SH-SY5Y (cell line): Measurements from ENCODE around the gene XYLT2.

Experiments used
- GATA2 ChIP-seq: IDR thresholded peaks from 2 replicates; pipeline ENCODE4 v1.6.1; 2011; ENCODE audit warnings: mild to moderate bottlenecking, low read depth, low read length
- GATA3 ChIP-seq: IDR thresholded peaks from 2 replicates; pipeline ENCODE4 v1.6.1; 2011; ENCODE audit warnings: low read depth, mild to moderate bottlenecking, low read length, moderate library complexity

- no peak for TF ChIP-seq GATA3
- no peak for TF ChIP-seq GATA2
These were observed 14.7 kb upstream of the XYLT2 start for GRCh38 chr17:50331085-50331791.
